K562 treated with DMSO at 1 percent for 4 hours (cell line): Measurements from ENCODE around the gene SND1. TPM values are rescaled to one million over a fixed set of nuclear protein-coding genes. Genes with fewer than 3 reads are reported as not detected.

ENCODE experiments used
- total RNA-seq: library from RNA; unstranded; fragments of 300-600 nt; gene quantifications from 2 replicates; pipeline ENCODE4 v1.2.3, GENCODE V29; 2022; ENCODE audit not compliant: insufficient read depth

The SND1 gene
- total RNA-seq = 639 and 661 TPM in 2 replicates

DNA sequence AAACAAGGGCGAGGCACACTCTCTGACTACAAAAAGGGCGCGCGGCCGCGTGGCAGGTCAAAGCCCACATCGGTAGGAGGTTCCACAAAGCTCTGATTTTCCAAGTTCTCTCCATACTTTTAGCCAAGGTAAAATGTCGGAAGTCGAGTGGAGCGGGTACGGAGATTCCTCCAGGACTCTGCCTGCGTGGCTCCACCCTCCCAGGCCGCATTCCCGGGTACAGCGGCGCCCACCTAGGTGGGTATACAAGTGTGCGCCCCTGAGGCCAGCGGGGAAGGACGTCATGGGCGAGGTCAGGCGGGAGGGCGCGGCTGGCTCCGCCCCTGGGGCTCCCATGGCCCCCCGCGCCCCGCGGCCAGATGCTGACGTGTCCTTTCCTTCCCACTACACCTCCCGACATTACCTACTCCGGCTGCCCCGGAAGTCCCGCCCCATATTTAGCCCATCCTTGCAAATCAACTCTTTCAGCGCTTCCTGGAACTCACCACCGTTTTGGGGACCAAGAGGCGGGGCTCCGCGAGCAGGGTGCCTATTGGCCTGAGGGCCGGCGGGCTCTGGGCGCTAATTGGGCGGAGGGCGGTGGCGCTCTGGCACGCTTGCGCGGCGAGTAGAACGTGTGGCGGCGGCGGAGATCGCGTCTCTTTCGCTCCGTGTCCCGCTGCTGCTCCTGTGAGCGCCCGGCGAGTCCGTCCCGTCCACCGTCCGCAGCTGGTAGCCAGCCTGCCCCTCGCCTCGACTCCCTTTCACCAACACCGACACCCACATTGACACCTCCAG lies at the start of gene SND1:
SND1 (plus strand) TSS at position 639 of the 777 bp plus-strand sequence. CDS start 180 bp downstream, outside the sequence.

DNA sequence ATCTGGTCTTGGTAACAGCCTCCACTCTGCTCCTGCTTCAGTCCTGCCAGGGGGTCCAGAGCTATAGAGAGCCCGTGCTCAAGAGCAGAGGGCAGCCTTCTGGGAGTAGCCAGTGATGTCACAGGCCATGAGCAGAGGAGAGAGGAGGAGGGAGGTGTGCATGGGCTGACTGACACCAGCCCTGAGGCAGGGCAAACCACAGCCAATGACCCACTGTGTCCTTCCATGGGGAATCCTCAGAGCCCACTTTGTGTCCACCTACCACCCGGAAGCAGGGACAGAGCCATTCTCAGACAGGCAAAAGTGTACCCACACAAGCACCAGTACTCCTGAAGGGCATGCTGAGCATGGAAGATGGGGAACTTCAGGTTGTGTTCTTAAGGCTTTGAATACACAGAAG lies 34.0 kb upstream of the SND1 start, which contains the start of gene PAX4:
PAX4 (minus strand) TSS at position 101 of the 400 bp plus-strand sequence. CDS start 2,214 bp downstream, outside the sequence.

DNA sequence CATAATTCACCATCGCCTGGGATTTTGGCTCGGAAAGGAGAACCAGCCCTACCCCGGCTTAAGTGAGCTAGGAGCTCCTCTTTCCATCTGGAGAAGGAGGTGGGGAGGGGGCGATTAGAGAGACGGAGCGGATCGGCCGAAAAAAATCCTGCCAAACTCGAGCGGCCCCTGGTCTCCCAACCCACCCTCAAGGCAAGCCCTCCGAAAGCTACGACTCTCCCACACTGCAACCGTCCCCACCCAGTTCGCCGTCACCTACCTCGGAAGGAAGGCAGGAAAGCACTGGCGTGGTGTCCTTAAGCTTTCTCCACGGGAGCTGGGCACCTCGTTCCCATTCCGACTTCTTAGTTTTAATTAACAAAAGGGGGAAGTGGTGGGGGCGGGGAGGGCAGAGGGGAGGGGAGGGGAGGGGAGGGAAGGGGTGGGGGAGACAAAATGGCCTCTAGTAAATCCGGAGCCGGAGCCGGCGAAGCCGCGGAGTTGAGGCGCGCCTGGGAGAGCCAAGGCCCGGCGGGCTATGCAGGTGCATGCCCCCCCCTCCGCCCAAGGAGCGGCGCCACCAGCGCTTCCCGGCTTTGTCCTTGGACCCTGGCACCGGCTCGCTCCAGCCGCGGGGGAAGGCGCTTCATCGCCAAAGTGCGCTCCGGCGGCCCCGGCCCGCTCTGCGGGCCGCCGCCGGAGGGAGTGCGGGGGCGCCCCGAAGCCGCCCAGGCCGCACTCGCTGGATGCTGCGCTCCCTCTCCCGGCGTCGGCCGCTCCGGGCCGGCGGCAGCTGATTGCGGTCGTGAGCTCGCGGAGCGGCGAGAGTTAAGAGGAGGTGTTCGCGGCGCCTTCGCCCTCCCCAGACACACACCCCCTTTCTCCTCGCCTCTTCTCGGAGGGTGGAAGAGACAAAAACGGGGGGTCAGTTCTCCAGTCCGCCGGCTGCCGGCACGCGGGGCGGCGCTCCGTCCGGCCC lies 378.9 kb downstream of the SND1 start, which contains the start of gene LRRC4:
LRRC4 (minus strand) TSS at position 784 of the 958 bp plus-strand sequence. CDS start 797 bp downstream, outside the sequence.

Other genes with a start within 250 kb of the SND1 start
- gene GCC1, start 66.6 kb upstream of the SND1 start, total RNA-seq = 16.1 and 20.5 TPM in 2 replicates
- gene ARF5, start 63.8 kb upstream of the SND1 start, total RNA-seq = 246 and 264 TPM in 2 replicates
- gene FSCN3, start 58.5 kb upstream of the SND1 start, total RNA-seq = not detected in 2 replicates
- not detected in 2 replicates for gene PAX4, start 34.1 kb upstream of the SND1 start, total RNA-seq